ENCODE data around the gene LRRC19.

Gene LRRC19

GRCh38 chr9:26955921-26956859, 49.3 kb downstream of the LRRC19 start, which contains the start of gene IFT74:
Gene IFT74, plus strand, starts transcription at chr9:26956412. Its CDS starts 5,556 bp downstream, at chr9:26961968.
- peak within 1 kb of the TSS; percentile 69 for H3K4me3 ChIP-seq (ENCODE audit: low read depth, low read length)
- peak; percentile 56; the same call in 1 of the 2 replicates for TF ChIP-seq MYC (IDR thresholded peaks at IDR 0.05; ENCODE audit: low read depth, low read length)
- 0 out of 2 replicates have a peak, but pooled peaks have one; percentile 48 for TF ChIP-seq MAX (IDR thresholded peaks at IDR 0.05; ENCODE audit: low read depth, low read length)
- peak; percentile 86 for TF ChIP-seq POLR2A (IDR thresholded peaks at IDR 0.05; ENCODE audit: extremely low read depth, insufficient read length)
- TF ChIP-seq CTCF (IDR thresholded peaks at IDR 0.05; ENCODE audit: low read depth, low read length), result no peak
- DNase-seq (ENCODE audit: low read depth), result peak; percentile 100

DNA sequence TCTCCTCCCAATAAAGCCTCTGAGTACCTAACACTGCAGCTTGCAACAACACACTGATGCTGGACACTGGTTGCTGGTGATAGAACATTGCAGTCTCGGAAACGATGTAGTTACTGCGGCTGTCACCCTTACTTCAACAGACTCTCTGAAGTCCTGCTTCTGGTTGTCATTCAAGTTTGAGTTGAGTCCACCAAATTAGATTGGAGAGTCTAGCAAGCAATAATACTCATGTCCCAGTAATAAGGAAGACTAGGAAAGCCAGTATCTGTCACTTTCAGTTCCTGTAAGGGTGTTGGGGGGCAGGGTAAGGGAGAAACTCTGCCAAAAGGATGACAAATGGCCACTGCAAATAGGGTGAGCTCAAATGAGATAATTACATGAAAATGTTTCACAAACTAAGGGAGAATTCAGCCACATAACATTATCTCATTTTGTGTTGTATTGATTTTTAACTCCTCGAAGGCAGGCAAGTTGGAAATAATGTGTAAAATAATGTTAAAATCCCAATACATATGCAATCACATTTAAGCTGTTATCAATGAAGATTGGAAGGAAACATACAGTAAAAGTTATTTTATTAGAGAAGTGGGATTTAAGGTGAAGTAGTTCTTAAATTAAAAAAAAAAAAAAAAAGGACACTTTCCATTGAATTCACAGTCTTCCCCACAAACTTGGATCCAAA, 50.1 kb downstream of the LRRC19 start:
- peak; percentile 76 for DNase-seq (ENCODE audit: low read depth)
- no peak for TF ChIP-seq MYC (IDR thresholded peaks at IDR 0.05; ENCODE audit: low read depth, low read length)
- no peak for TF ChIP-seq CTCF (IDR thresholded peaks at IDR 0.05; ENCODE audit: low read depth, low read length)
- no peak for TF ChIP-seq MAX (IDR thresholded peaks at IDR 0.05; ENCODE audit: low read depth, low read length)
- TF ChIP-seq POLR2A (IDR thresholded peaks at IDR 0.05; ENCODE audit: extremely low read depth, insufficient read length), result no peak
- peak overlapping the region; percentile 69 for H3K4me3 ChIP-seq (ENCODE audit: low read depth, low read length)

DNA sequence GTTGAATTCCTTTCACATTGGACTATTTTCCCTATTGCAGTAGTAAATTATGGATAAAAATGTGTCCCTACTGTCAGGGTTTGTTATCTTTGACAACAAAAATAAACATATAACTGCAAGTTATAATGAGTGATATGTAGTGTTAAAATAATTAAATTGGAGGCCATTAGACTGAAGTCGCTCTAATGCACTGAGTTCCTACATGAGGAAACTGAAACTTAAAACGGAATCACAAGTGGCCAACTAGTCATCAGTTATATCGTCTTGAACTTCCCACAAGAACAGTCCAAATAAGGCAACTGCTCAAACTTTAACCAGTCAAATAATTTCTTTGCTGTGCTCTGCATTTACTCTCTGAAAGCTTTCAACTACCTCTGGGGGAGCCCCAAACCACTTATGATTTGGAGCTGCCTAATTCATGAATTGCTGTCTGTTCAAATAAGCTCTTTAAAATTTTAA, 51.4 kb downstream of the LRRC19 start:
- DNase-seq (ENCODE audit: low read depth), result peak; percentile 73
- peak; percentile 6; the same call in 1 of the 2 replicates for TF ChIP-seq MAX (IDR thresholded peaks at IDR 0.05; ENCODE audit: low read depth, low read length)
- no peak for TF ChIP-seq POLR2A (IDR thresholded peaks at IDR 0.05; ENCODE audit: extremely low read depth, insufficient read length)
- no peak for TF ChIP-seq MYC (IDR thresholded peaks at IDR 0.05; ENCODE audit: low read depth, low read length)
- H3K4me3 ChIP-seq (ENCODE audit: low read depth, low read length), result no peak overlapping the region

- TF ChIP-seq POLR2A (IDR thresholded peaks at IDR 0.05; ENCODE audit: extremely low read depth, insufficient read length), result no peak
- no peak for TF ChIP-seq MAX (IDR thresholded peaks at IDR 0.05; ENCODE audit: low read depth, low read length)
- TF ChIP-seq MYC (IDR thresholded peaks at IDR 0.05; ENCODE audit: low read depth, low read length), result no peak
- TF ChIP-seq CTCF (IDR thresholded peaks at IDR 0.05; ENCODE audit: low read depth, low read length), result no peak
- H3K4me3 ChIP-seq (ENCODE audit: low read depth, low read length), result no peak overlapping the region
Observed at GRCh38 chr9:26951794-26952193, 53.7 kb downstream of the LRRC19 start.

GRCh38 chr9:26950521-26950920, 55.0 kb downstream of the LRRC19 start:
- no peak overlapping the region for H3K4me3 ChIP-seq (ENCODE audit: low read depth, low read length)
- no peak for DNase-seq (ENCODE audit: low read depth)
- TF ChIP-seq POLR2A (IDR thresholded peaks at IDR 0.05; ENCODE audit: extremely low read depth, insufficient read length), result no peak
- no peak for TF ChIP-seq MAX (IDR thresholded peaks at IDR 0.05; ENCODE audit: low read depth, low read length)
- TF ChIP-seq MYC (IDR thresholded peaks at IDR 0.05; ENCODE audit: low read depth, low read length), result no peak
- TF ChIP-seq CTCF (IDR thresholded peaks at IDR 0.05; ENCODE audit: low read depth, low read length), result no peak

More at GRCh38 chr9:26951794-26952193, 53.7 kb downstream of the LRRC19 start:
- no peak for DNase-seq (ENCODE audit: low read depth)

All from NB4 (cell line).